K562 (cell line): ENCODE data around the gene SLC12A9. TPM values are rescaled to one million over a fixed set of nuclear protein-coding genes. Genes with fewer than 3 reads are reported as not detected.

Experiments
- CBX1 ChIP-seq: sonication (generic); IDR thresholded peaks from 2 replicates; pipeline ENCODE4 v1.6.1; 2016; ENCODE audit warnings: antibody characterized with exemption, low read depth, mild to moderate bottlenecking
- CEBPG ChIP-seq, 3 experiments: fragments of 200-800 bp in 1 of 3; sonication (Bioruptor generic) in 1 of 3; sonication (generic) in 1 of 3; formaldehyde crosslinking in 1 of 3; IDR thresholded peaks in 2 of 3; conservative IDR thresholded peaks in 1 of 3; 2 replicates each; pipeline versions ENCODE4 v1.6.1 to v1.8.0; 2016 to 2022; ENCODE audit warnings: missing compliant biosample characterization in 2 of 3, missing genetic modification characterization in 2 of 3, mild to moderate bottlenecking in 1 of 3, missing genetic modification reagents in 1 of 3
- ETV1 ChIP-seq: fragments of 450-650 bp; conservative IDR thresholded peaks from 2 replicates; pipeline ENCODE4 v1.6.1; 2016; ENCODE audit warnings: missing genetic modification characterization, control low read depth, low read depth, missing compliant biosample characterization
- FOXA1 ChIP-seq: fragments of 450-650 bp; IDR thresholded peaks from 2 replicates; pipeline ENCODE4 v1.6.1; 2016; ENCODE audit warnings: mild to moderate bottlenecking, borderline replicate concordance
- HDAC2 ChIP-seq: fragments of 450-650 bp; IDR thresholded peaks from 2 replicates; pipeline ENCODE4 v1.6.1; 2016; ENCODE audit warnings: mild to moderate bottlenecking
- JUN ChIP-seq, 2 experiments: sonication (generic) in 1 of 2; formaldehyde crosslinking in 1 of 2; IDR thresholded peaks; 2 replicates each; pipeline versions ENCODE4 v1.6.1 to v1.8.0; 2012 to 2022; ENCODE audit warnings: borderline replicate concordance in 2 of 2, mild to moderate bottlenecking in 2 of 2, improper control_type of control experiment in 1 of 2, low read depth in 1 of 2, low read length in 1 of 2, missing genetic modification reagents in 1 of 2
- KLF13 ChIP-seq: fragments of 450-650 bp; IDR thresholded peaks from 2 replicates; pipeline ENCODE4 v1.6.1; 2016; ENCODE audit warnings: missing genetic modification characterization, low read depth, mild to moderate bottlenecking, missing compliant biosample characterization, moderate library complexity, borderline replicate concordance
- MTF1 ChIP-seq: fragments of 250-450 bp; sonication (Bioruptor Pico); IDR thresholded peaks from 2 replicates; pipeline ENCODE4 v1.9.0; 2021; ENCODE audit warnings: moderate library complexity, mild to moderate bottlenecking, inconsistent platforms, borderline replicate concordance
- MYNN ChIP-seq, 2 experiments: sonication (generic); formaldehyde crosslinking in 1 of 2; IDR thresholded peaks; 2 replicates each; pipeline versions ENCODE4 v1.5.0 to v1.6.1; 2016 to 2020; ENCODE audit warnings: antibody characterized with exemption in 1 of 2, missing genetic modification reagents in 1 of 2
- NR4A1 ChIP-seq, 2 experiments: fragments of 250-450 bp in 1 of 2; fragments of 450-650 bp in 1 of 2; sonication (Bioruptor Pico) in 1 of 2; IDR thresholded peaks; 2 replicates each; pipeline versions ENCODE4 v1.4.0 to v1.6.1; 2016 to 2020; ENCODE audit warnings: mild to moderate bottlenecking in 2 of 2, missing compliant biosample characterization in 1 of 2, missing genetic modification characterization in 1 of 2, moderate library complexity in 1 of 2
- POLR2G ChIP-seq: fragments of 200-400 bp; formaldehyde crosslinking; IDR thresholded peaks from 2 replicates; pipeline ENCODE4 v1.6.1; 2017; ENCODE audit warnings: low read depth, mild to moderate bottlenecking, antibody characterized with exemption, low read length, moderate library complexity
- RBM39 ChIP-seq: fragments of 200-400 bp; formaldehyde crosslinking; optimal IDR thresholded peaks from 2 replicates; pipeline ENCODE3; 2018; ENCODE audit warnings: low read depth, low read length
- SLC30A9 ChIP-seq: fragments of 250-450 bp; sonication (Bioruptor Pico); IDR thresholded peaks from 2 replicates; pipeline ENCODE4 v1.8.0; 2022; ENCODE audit warnings: mild to moderate bottlenecking, moderate library complexity
- SMAD3 ChIP-seq: fragments of 450-650 bp; formaldehyde crosslinking; conservative IDR thresholded peaks from 2 replicates; pipeline ENCODE4 v1.4.0; 2020; ENCODE audit warnings: mild to moderate bottlenecking
- SMARCB1 ChIP-seq: IDR thresholded peaks from 2 replicates; pipeline ENCODE4 v1.6.1; 2011; ENCODE audit warnings: improper control_type of control experiment, low read depth; ENCODE audit not compliant: insufficient read length
- SRF ChIP-seq, 2 experiments: fragments of 250-450, 450-650 bp in 1 of 2; sonication (Bioruptor Pico) in 1 of 2; sonication (generic) in 1 of 2; formaldehyde crosslinking; IDR thresholded peaks; 2 replicates each; pipeline versions ENCODE4 v1.5.0 to v1.5.1; 2020 to 2022; ENCODE audit warnings: mild to moderate bottlenecking in 1 of 2, missing genetic modification reagents in 1 of 2
- TFE3 ChIP-seq: fragments of 450-650 bp; formaldehyde crosslinking; IDR thresholded peaks from 2 replicates; pipeline ENCODE4 v1.4.0; 2020; ENCODE audit warnings: mild to moderate bottlenecking, mixed read lengths
- ZNF436 ChIP-seq: fragments of 250-450, 450-650 bp; sonication (Bioruptor Pico); formaldehyde crosslinking; IDR thresholded peaks from 2 replicates; pipeline ENCODE4 v1.7.0; 2020; ENCODE audit warnings: mild to moderate bottlenecking
- ZNF444 ChIP-seq: fragments of 250-450 bp; sonication (Bioruptor Pico); IDR thresholded peaks from 2 replicates; pipeline ENCODE4 v1.4.0; 2020; ENCODE audit warnings: mild to moderate bottlenecking, moderate library complexity
- polyA plus RNA-seq, 8 experiments: library from polyadenylated mRNA; depleted of rRNA in 4 of 8; stranded (reverse) in 5 of 8; unstranded in 3 of 8; fragments of >200 nt; fragmentation: Nextera tagmentation in 2 of 8; fragmentation: Illumina TruSeq in 1 of 8; extraction: Ambion mirVana in 2 of 8; extraction: Trizol in 1 of 8; gene quantifications; 2 replicates each; pipeline versions ENCODE4 v1.2.1 to v1.2.3, GENCODE V29; 2011 to 2014; ENCODE audit warnings: inconsistent platforms in 1 of 8, missing spikeins in 1 of 8
- total RNA-seq, 7 experiments: library from RNA; depleted of rRNA in 6 of 7; stranded (reverse); fragments of >200 nt in 6 of 7; fragmentation: Illumina TruSeq in 2 of 7; extraction: Trizol in 2 of 7; gene quantifications; 2 replicates each; pipeline versions ENCODE4 v1.2.1 to v1.2.3, GENCODE V29; 2011 to 2021; ENCODE audit warnings: low replicate concordance in 1 of 7

SLC12A9 gene
- total and polyA plus RNA-seq, 9 of the 15 experiments (the other 6 are each of a cell fraction or from before 2014, with no cell fraction given) = 0.06 to 20.2 (median 10.7) TPM

- TF ChIP-seq POLR2G (peak; percentile 84), FOXA1 (no peak), SMARCB1 (no peak), SLC30A9 (CRISPR knock-in tag) (no peak), SRF (CRISPR knock-in tag; IDR thresholded peaks at IDR 0.05) (peak in 1 of 2 experiments; percentile 93; a peak in 1 of 4 replicates), ETV1 (tag) (no peak; the same call in 1 of the 2 replicates), MYNN (IDR thresholded peaks at IDR 0.05) (no peak; the same call in 1 of the 2 replicates), MYNN (CRISPR knock-in tag; IDR thresholded peaks at IDR 0.05) (no peak), CEBPG (CRISPR knock-in tag; IDR thresholded peaks at IDR 0.05) (no peak), CEBPG (tag; conservative IDR thresholded peaks at IDR 0.05 in 1 of 2, IDR thresholded peaks at IDR 0.05 in 1 of 2) (0 out of 4 replicates have a peak, but pooled peaks of 1 of the 2 experiments have one; percentile 10), NR4A1 (CRISPR knock-in tag; IDR thresholded peaks at IDR 0.05) (peak; percentile 48; the same call in 1 of the 2 replicates), NR4A1 (tag; IDR thresholded peaks at IDR 0.05) (no peak; the same call in 1 of the 2 replicates), KLF13 (tag) (peak; percentile 99), HDAC2 (peak; percentile 99), CBX1 (no peak; the same call in 1 of the 2 replicates), ZNF444 (CRISPR knock-in tag) (no peak), RBM39 (no peak), MTF1 (no peak), JUN (IDR thresholded peaks at IDR 0.05; ENCODE audit: borderline replicate concordance, low read depth, low read length) (peak; percentile 49; the same call in 1 of the 2 replicates), JUN (CRISPR knock-in tag; IDR thresholded peaks at IDR 0.05; ENCODE audit: borderline replicate concordance) (no peak), ZNF436 (CRISPR knock-in tag) (no peak), TFE3 (no peak), SMAD3 (CRISPR knock-in tag) (0 out of 2 replicates have a peak, but pooled peaks have one; percentile 21)
These were observed at the start of gene SLC12A9 (continued) for GRCh38 chr7:100852048-100852872.
